GM12864 (cell line): Measurements from ENCODE around the gene TMC2.

Source experiments
- DNase-seq: peaks from one replicate; pipeline ENCODE4 v3.0.0-alpha.2; 2011; ENCODE audit warnings: low read depth
- H3K4me3 ChIP-seq: 2 replicates; pipeline ENCODE4 v1.5.1; 2011; ENCODE audit warnings: mild to moderate bottlenecking, low read depth, low read length, control low read depth
- CTCF ChIP-seq: IDR thresholded peaks from 2 replicates; pipeline ENCODE4 v1.5.1; 2011; ENCODE audit warnings: low read depth, mild to moderate bottlenecking, moderate library complexity, low read length, control low read depth, inconsistent platforms; ENCODE audit errors: missing control alignments

TMC2 gene

DNA sequence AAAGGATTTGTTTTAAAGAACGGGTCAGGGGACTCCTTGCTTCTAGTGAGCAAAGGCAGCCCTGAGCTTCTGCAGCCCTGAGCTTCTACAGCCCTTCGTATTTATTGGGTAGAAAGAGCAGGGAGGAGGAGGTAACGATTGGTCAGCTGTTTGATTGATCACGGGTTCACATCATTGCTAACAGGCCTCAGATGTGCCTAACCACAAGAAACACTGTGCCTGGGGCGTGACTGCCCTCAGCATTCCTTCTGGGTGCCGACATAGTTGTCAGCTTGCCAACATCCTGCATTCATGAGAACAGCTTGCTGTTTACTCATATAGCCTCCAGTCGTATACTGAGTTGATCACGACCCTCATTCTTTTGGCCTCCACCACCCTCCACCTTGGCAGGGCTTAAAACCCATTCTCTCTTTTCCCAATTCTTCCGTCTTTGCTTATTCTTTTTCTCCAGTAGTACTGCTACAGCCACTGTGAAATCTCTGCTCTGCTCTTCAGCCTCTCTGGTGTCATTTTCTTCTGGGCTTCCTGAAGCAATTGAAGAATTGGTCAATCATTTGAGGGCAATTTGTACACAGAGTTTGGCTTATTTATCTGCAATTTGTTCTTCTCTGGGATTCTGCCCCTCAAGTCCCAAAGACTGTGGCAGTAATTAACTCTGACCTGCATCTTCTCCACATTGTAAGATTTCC lies 90.6 kb downstream of the TMC2 start:
- TF ChIP-seq CTCF: no peak
- H3K4me3 ChIP-seq: no peak overlapping the region
- no peak for DNase-seq

DNA sequence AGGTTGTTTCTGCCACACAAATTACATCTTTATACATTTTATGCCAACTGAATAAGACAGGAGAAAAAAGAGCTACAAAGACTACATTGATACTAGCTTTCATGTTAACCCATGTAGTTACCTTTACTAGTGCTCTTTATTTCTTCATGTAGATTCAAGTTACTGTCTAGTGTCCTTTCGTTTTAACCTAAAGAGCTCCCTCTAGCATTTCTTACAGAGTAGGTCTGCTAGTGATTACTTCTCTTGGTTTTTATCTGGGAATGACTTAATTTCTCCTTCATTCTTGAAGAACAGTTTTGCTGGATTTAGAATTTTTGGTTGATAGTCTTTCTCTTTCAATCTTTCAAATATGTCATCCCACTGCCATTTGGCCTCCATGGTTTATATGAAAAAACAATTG lies 94.9 kb downstream of the TMC2 start:
- H3K4me3 ChIP-seq: no peak overlapping the region
- no peak for TF ChIP-seq CTCF
- DNase-seq: no peak

DNA sequence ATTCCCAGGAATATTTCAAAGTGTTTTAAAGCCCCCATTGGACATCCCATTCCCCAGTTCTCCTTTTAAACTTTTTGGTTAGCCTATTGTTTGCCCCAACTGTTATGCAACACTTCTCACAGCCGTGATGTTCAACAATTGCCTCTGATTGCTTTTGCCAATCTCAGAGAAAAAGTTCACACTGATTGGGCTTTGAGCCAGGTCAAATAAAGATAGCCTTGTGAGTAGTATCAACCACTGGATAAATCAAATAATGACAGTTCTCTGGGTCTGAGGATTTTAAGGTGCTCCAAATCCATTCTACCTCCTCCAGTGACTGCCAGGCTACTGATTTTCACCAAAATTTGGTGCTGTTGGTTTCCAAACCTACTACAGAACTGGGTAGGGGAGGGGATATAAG lies 97.0 kb downstream of the TMC2 start:
- no peak for DNase-seq
- H3K4me3 ChIP-seq: no peak overlapping the region
- no peak for TF ChIP-seq CTCF

GRCh38 chr20:2637246-2637645 lies 100.9 kb downstream of the TMC2 start:
- no peak for DNase-seq
- H3K4me3 ChIP-seq: no peak overlapping the region
- no peak for TF ChIP-seq CTCF

DNA sequence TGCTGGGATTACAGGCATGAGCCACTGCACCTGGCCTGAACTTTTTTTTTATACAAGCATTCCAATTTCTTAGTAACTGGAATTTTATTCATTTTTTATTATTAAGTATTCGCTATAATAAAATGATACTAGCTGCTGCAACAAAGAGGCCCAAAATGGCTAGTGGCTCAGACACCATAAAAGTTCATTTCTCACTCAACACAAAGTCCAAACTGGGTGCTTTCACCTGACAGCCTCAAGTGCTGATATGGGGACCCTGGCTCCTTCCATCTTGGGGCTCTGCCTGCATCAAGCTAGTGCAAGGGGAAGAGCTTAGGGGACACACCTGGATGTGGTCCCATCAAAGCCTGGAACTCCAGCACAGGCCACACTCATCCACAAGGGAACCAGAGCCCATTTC lies 103.9 kb downstream of the TMC2 start:
- no peak for DNase-seq

GRCh38 chr20:2640899-2641298 lies 104.5 kb downstream of the TMC2 start:
- H3K4me3 ChIP-seq: no peak overlapping the region
- no peak for TF ChIP-seq CTCF
- DNase-seq: no peak

More for the DNA sequence above, 103.9 kb downstream of the TMC2 start:
- no peak for TF ChIP-seq CTCF
- H3K4me3 ChIP-seq: no peak overlapping the region

GRCh38 chr20:2643708-2644107 lies 107.3 kb downstream of the TMC2 start:
- H3K4me3 ChIP-seq: no peak overlapping the region
- no peak for DNase-seq
- TF ChIP-seq CTCF: no peak
